ENCODE measurements around the gene BMP6. TPM values are rescaled to one million over a fixed set of nuclear protein-coding genes. Genes with fewer than 3 reads are reported as not detected.

The BMP6 gene
- total RNA-seq, 1 donor from 2014 or later = 6.6 TPM

DNA sequence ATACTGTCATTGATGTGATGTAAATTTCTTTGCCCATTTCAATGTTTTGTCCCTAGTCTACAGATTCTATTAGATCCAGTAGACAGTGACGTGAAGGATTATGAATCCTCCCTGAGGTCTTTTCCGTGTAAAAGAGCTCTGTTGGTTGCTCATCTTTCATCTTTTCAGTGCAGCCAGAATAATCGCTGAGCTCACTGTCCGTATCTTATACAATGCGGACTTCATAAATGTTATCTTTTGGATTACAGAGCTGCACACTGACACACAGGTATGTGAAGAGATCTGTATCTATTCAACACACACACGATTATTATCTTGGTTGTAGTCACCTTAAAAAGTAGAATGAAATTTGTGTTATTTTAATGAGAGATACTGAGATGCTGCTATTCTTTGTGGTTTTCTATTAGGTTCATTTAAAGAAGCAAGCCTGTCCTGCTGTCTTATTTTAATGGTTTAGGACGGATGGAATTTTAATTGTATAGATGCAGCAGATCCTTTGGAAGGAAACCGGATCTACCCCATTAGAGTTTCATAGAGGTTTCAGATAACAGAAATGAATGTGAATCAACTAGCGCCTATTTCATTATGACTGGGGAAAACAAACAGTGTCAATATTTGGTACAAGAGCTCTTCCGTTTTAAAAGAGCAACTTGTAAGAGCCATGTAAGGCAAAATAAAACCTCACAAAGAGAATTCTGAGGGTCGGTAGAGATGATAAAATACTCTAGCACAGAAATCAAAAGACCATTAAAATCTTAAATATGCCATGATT, 79.4 kb downstream of the BMP6 start:
- Histone ChIP-seq H3K27me3 (ENCODE audit: low read depth) (no peaks in the 10 kb centered on the region), H3K4me3 (no peak overlapping the region), H3K27ac (no peak overlapping the region), H3K36me3 (no peaks in the 10 kb centered on the region), H3K9me3 (no peaks in the 10 kb centered on the region), H3K4me1 (no peaks in the 10 kb centered on the region)
- intact Hi-C loops (cut with DNase I) = no loop called here
- no peak for ATAC-seq
- no peak for DNase-seq
- TF ChIP-seq, protein P1, sequence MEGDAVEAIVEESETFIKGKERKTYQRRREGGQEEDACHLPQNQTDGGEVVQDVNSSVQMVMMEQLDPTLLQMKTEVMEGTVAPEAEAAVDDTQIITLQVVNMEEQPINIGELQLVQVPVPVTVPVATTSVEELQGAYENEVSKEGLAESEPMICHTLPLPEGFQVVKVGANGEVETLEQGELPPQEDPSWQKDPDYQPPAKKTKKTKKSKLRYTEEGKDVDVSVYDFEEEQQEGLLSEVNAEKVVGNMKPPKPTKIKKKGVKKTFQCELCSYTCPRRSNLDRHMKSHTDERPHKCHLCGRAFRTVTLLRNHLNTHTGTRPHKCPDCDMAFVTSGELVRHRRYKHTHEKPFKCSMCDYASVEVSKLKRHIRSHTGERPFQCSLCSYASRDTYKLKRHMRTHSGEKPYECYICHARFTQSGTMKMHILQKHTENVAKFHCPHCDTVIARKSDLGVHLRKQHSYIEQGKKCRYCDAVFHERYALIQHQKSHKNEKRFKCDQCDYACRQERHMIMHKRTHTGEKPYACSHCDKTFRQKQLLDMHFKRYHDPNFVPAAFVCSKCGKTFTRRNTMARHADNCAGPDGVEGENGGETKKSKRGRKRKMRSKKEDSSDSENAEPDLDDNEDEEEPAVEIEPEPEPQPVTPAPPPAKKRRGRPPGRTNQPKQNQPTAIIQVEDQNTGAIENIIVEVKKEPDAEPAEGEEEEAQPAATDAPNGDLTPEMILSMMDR (IDR thresholded peaks at IDR 0.05) = no peak

DNA sequence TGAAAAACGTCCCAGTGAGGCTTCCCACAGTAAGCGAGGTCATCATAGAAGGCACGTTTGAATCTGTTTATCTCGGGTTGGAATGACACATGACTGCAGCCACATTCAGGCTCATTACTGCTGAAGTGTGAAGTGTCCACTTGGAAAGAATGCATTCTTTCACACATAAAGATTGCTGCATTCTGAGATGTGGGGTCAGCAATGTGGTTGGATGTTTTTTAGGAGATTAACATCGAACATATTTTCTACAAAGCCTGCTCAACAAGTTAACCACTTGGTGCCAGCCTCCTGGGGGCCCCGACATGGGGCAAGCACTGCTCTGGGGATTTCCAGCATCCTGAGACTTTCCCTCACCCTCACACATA, 79.9 kb downstream of the BMP6 start:
- TF ChIP-seq, protein P1 (IDR thresholded peaks at IDR 0.05) = no peak
- no peak overlapping the region for H3K4me3 ChIP-seq
- H3K36me3 ChIP-seq = no peaks in the 10 kb centered on the region
- no peak overlapping the region for H3K27ac ChIP-seq
- intact Hi-C loops (cut with DNase I) = no loop called here
- H3K9me3 ChIP-seq = no peaks in the 10 kb centered on the region
- ATAC-seq = no peak
- no peaks in the 10 kb centered on the region for H3K27me3 ChIP-seq (ENCODE audit: low read depth)
- no peak for DNase-seq
- no peaks in the 10 kb centered on the region for H3K4me1 ChIP-seq

DNA sequence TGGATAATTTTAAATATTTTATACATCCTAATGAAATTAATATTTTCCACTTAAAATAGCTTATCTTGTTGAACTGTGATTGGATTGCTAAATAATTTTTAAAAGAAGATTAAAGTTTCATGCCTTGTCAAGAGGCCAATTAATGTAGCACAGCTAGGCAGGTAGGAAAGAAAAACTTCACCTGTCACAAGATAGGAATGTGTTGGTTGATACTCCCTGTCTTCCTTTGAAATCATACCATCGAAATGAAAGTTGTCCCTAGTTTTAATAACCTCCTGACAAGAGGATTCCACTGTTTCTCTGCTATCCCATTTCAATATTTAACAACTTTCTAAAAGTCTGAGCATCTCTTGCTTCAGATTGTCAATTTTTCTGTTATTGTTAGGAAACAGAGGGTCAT, 80.8 kb downstream of the BMP6 start:
- ATAC-seq (no peak), DNase-seq (no peak)
- TF ChIP-seq, protein P1 (IDR thresholded peaks at IDR 0.05) = no peak
- Histone ChIP-seq H3K27me3 (ENCODE audit: low read depth) (no peaks in the 10 kb centered on the region), H3K9me3 (no peaks in the 10 kb centered on the region), H3K4me3 (no peak overlapping the region), H3K36me3 (no peaks in the 10 kb centered on the region), H3K27ac (no peak overlapping the region), H3K4me1 (no peaks in the 10 kb centered on the region)
- intact Hi-C loops (cut with DNase I) = no loop called here

DNA sequence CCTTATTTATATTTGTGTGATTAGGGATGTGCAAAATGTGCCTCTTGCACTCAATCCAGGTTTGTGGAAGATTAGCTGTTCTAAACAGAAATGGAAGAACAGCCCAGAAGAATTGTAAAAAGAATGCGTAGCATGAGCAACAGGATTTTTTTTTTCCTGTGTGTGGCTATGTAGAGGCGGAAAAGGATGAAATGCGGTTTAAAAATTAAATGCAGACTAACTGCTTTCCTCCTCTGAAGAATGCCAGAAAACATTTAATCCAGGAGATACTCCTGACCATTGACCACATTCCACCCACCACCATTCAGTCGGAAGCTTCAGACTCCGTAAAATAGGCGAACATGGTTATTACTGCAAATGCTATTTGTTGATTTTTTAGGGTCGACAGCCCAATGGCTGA, 83.4 kb downstream of the BMP6 start:
- no peaks in the 10 kb centered on the region for H3K36me3 ChIP-seq
- H3K27me3 ChIP-seq (ENCODE audit: low read depth) = no peaks in the 10 kb centered on the region
- no peaks in the 10 kb centered on the region for H3K4me1 ChIP-seq
- no peak overlapping the region for H3K4me3 ChIP-seq
- no peak for ATAC-seq
- DNase-seq = no peak
- intact Hi-C loops (cut with DNase I) = no loop called here
- no peaks in the 10 kb centered on the region for H3K9me3 ChIP-seq
- TF ChIP-seq, protein P1 (IDR thresholded peaks at IDR 0.05) = no peak
- no peak overlapping the region for H3K27ac ChIP-seq

DNA sequence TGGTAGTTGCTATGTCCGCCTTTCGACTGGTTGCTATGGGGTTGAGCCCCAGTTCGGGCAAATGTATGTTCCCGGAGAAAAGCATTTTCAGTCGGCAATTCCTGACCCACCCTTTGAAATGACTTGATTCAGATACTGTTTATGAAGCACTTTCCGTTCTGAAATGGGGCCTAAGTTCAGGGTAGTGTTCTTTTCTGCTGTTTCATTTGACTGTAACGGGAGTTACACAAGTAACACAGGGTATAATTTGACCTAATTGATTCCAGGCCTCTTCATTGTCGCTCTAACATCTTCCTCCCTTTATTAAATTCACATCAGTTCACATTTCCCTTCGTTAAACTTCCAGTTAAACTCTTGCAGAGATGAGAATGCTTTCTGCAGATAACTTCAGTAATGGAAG, 85.5 kb downstream of the BMP6 start:
- TF ChIP-seq, protein P1 (IDR thresholded peaks at IDR 0.05) = no peak
- H3K27ac ChIP-seq = no peak overlapping the region
- intact Hi-C loops (cut with DNase I) = no loop called here
- H3K27me3 ChIP-seq (ENCODE audit: low read depth) = no peaks in the 10 kb centered on the region
- no peak overlapping the region for H3K4me3 ChIP-seq
- no peak for ATAC-seq
- H3K36me3 ChIP-seq = no peaks in the 10 kb centered on the region
- DNase-seq = no peak
- H3K9me3 ChIP-seq = no peaks in the 10 kb centered on the region
- no peaks in the 10 kb centered on the region for H3K4me1 ChIP-seq
